ENCODE measurements around the gene PHF19. TPM values are rescaled to one million over a fixed set of nuclear protein-coding genes. Genes with fewer than 3 reads are reported as not detected.

The PHF19 gene
- total and polyA plus RNA-seq, 10 donors, result 12.6 to 53.0 (median 36.7) TPM

GRCh38 chr9:120841930-120842684 is 34.9 kb downstream of the PHF19 start:
- Histone ChIP-seq H3K27me3 (replicated peaks in 1 of 7) (no peaks in the 10 kb centered on the region), H3K4me1 (peaks cover 20 to 84% (median 47%) of the 10 kb centered on the region in 6 donors), H3K9me3 (peaks cover 0 to 4% (median 0%) of the 10 kb centered on the region in 8 donors), H3K36me3 (peaks cover 0 to 47% (median 0%) of the 10 kb centered on the region in 6 donors), H3K4me3 (peak overlapping the region; percentile 48 to 86 (median 62)), H3K27ac (peak overlapping the region; percentile 82 to 98 (median 95))
- intact Hi-C loops (cut with DNase I; ENCODE audit: low total_unique reads), result no loop called here
- WGBS, 5 donors, result 43 to 55% (median 45%) methylated on average over 18 of the region's 18 CpGs
- TF ChIP-seq POLR2AphosphoS5 (IDR thresholded peaks at IDR 0.05), result no peak
- TF ChIP-seq CTCF (IDR thresholded peaks at IDR 0.05 in 8 of 11, conservative IDR thresholded peaks at IDR 0.05 in 3 of 11), result no peak
- TF ChIP-seq POLR2A (IDR thresholded peaks at IDR 0.05), result no peak
- DNase-seq, result no peak

GRCh38 chr9:120839146-120839545 is 37.8 kb downstream of the PHF19 start:
- no peak overlapping the region for H3K27ac ChIP-seq
- no peaks in the 10 kb centered on the region for H3K27me3 ChIP-seq (replicated peaks in 1 of 7)
- TF ChIP-seq CTCF (IDR thresholded peaks at IDR 0.05 in 8 of 11, conservative IDR thresholded peaks at IDR 0.05 in 3 of 11), result no peak
- TF ChIP-seq POLR2AphosphoS5 (IDR thresholded peaks at IDR 0.05), result no peak
- no peak for TF ChIP-seq POLR2A (IDR thresholded peaks at IDR 0.05)
- no peak for DNase-seq
- H3K9me3 ChIP-seq, result no peaks in the 10 kb centered on the region
- H3K4me3 ChIP-seq, result no peak overlapping the region
- intact Hi-C loops (cut with DNase I; ENCODE audit: low total_unique reads), result no loop called here
- peaks cover 0 to 47% (median 10%) of the 10 kb centered on the region in 6 donors for H3K36me3 ChIP-seq
- WGBS, 5 donors, result 82 to 90% (median 86%) methylated on average over 2 of the region's 2 CpGs
- H3K4me1 ChIP-seq, result peaks cover 18 to 55% (median 36%) of the 10 kb centered on the region in 6 donors

GRCh38 chr9:120837921-120838320 is 39.1 kb downstream of the PHF19 start:
- H3K9me3 ChIP-seq, result no peaks in the 10 kb centered on the region
- DNase-seq, result no peak
- 87 to 95% (median 95%) methylated on average over 3 of the region's 3 CpGs for WGBS, 5 donors
- H3K36me3 ChIP-seq, result peaks cover 0 to 59% (median 16%) of the 10 kb centered on the region in 6 donors
- H3K4me3 ChIP-seq, result no peak overlapping the region
- H3K4me1 ChIP-seq, result peaks cover 12 to 44% (median 28%) of the 10 kb centered on the region in 6 donors
- H3K27ac ChIP-seq, result no peak overlapping the region
- no peaks in the 10 kb centered on the region for H3K27me3 ChIP-seq (replicated peaks in 1 of 7)
- no peak for TF ChIP-seq POLR2A (IDR thresholded peaks at IDR 0.05)
- TF ChIP-seq CTCF (IDR thresholded peaks at IDR 0.05 in 8 of 11, conservative IDR thresholded peaks at IDR 0.05 in 3 of 11), result no peak
- no peak for TF ChIP-seq POLR2AphosphoS5 (IDR thresholded peaks at IDR 0.05)
- intact Hi-C loops (cut with DNase I; ENCODE audit: low total_unique reads), result no loop called here

- Histone ChIP-seq H3K27ac (no peak overlapping the region), H3K27me3 (replicated peaks in 1 of 7) (no peaks in the 10 kb centered on the region), H3K4me3 (no peak overlapping the region), H3K36me3 (peaks cover 10 to 85% (median 50%) of the 10 kb centered on the region in 6 donors), H3K4me1 (peaks cover 0 to 2% (median 0%) of the 10 kb centered on the region in 6 donors), H3K9me3 (no peaks in the 10 kb centered on the region)
- TF ChIP-seq CTCF (IDR thresholded peaks at IDR 0.05 in 8 of 11, conservative IDR thresholded peaks at IDR 0.05 in 3 of 11) (no peak), POLR2AphosphoS5 (IDR thresholded peaks at IDR 0.05) (no peak), POLR2A (IDR thresholded peaks at IDR 0.05) (no peak)
- WGBS, 5 donors, result 90 to 94% (median 92%) methylated on average over 7 of the region's 7 CpGs
- no peak for DNase-seq
- intact Hi-C loops (cut with DNase I; ENCODE audit: low total_unique reads), result no loop called here
Observed at GRCh38 chr9:120833325-120833724, 43.7 kb downstream of the PHF19 start.

Data from spleen (tissue), 11 donors.